MV-4-11 (cell line): ENCODE data around the gene CNGB1.
"Not testable (repeated sequence)": the region's sequence is repeated elsewhere in the genome, so short reads cannot be mapped to it uniquely, and the experiment has no call there.

ENCODE experiments used
- DNase-seq: peaks from one replicate; lab custom pipeline; 2025; lab: John Stamatoyannopoulos, UW

CNGB1 gene

GRCh38 chr16:57951204-57951960 lies 19.5 kb downstream of the CNGB1 start:
- no peak for DNase-seq

GRCh38 chr16:57950382-57950781 lies 20.5 kb downstream of the CNGB1 start:
- no peak for DNase-seq

GRCh38 chr16:57949595-57950238 lies 21.2 kb downstream of the CNGB1 start:
- no peak for DNase-seq

GRCh38 chr16:57949013-57949412 lies 21.9 kb downstream of the CNGB1 start:
- DNase-seq: no peak

- DNase-seq: no peak
Observed at GRCh38 chr16:57948027-57948426, 22.9 kb downstream of the CNGB1 start.

GRCh38 chr16:57947261-57947660 lies 23.7 kb downstream of the CNGB1 start:
- DNase-seq: peak; percentile 76

GRCh38 chr16:57946181-57946801 lies 24.6 kb downstream of the CNGB1 start:
- DNase-seq: no peak

- DNase-seq: no peak
Observed at GRCh38 chr16:57945740-57946138, 25.2 kb downstream of the CNGB1 start.

- DNase-seq: no peak
Observed at GRCh38 chr16:57944970-57945739, 25.8 kb downstream of the CNGB1 start.

- DNase-seq: peak; percentile 71
Observed at GRCh38 chr16:57943381-57943780, 27.5 kb downstream of the CNGB1 start.

GRCh38 chr16:57941901-57942300 lies 29.0 kb downstream of the CNGB1 start:
- not testable (repeated sequence) for DNase-seq

- DNase-seq: no peak
Observed at GRCh38 chr16:57941016-57941664, 29.8 kb downstream of the CNGB1 start.

GRCh38 chr16:57940382-57940966 lies 30.5 kb downstream of the CNGB1 start:
- no peak for DNase-seq

- no peak for DNase-seq
Observed at GRCh38 chr16:57939872-57940224, 31.1 kb downstream of the CNGB1 start.

- DNase-seq: peak; percentile 11
Observed at GRCh38 chr16:57938936-57939871, 31.7 kb downstream of the CNGB1 start.

GRCh38 chr16:57938484-57938883 lies 32.4 kb downstream of the CNGB1 start:
- DNase-seq: no peak

- DNase-seq: no peak
Observed at GRCh38 chr16:57937861-57938260, 33.1 kb downstream of the CNGB1 start.

- DNase-seq: no peak
Observed at GRCh38 chr16:57935904-57936303, 35.0 kb downstream of the CNGB1 start.

- DNase-seq: no peak
Observed at GRCh38 chr16:57930533-57930932, 40.4 kb downstream of the CNGB1 start.

- DNase-seq: no peak
Observed at GRCh38 chr16:57929250-57929649, 41.7 kb downstream of the CNGB1 start.
